AG04450 (cell line): ENCODE results near the gene NAA35. TPM values are rescaled to one million over a fixed set of nuclear protein-coding genes. Genes with fewer than 3 reads are reported as not detected.

ENCODE experiments used
- CTCF ChIA-PET: fragments of 300-600, 350-600 bp; formaldehyde crosslinking; extraction: SDS; loops from one replicate; lab custom pipeline; 2022; ENCODE audit warnings: antibody characterized with exemption, inconsistent platforms; lab: Charles Lee
- POLR2A ChIA-PET: fragments of 350-600 bp; formaldehyde crosslinking; extraction: SDS; loops from one replicate; lab custom pipeline; 2021; ENCODE audit warnings: antibody characterized with exemption, inconsistent platforms; lab: Yijun Ruan, JAX
- DNase-seq: peaks from one replicate; pipeline ENCODE4 v3.0.0-alpha.2; 2011; ENCODE audit warnings: low read depth, low spot score
- H3K27ac ChIP-seq: one replicate; pipeline ENCODE4 v1.5.1; 2012; ENCODE audit warnings: low read depth, low read length, control low read depth
- H3K27me3 ChIP-seq: one replicate; pipeline ENCODE4 v1.6.0; 2012; ENCODE audit warnings: low read length; ENCODE audit not compliant: control insufficient read depth, insufficient read depth
- H3K4me3 ChIP-seq: 2 replicates; pipeline ENCODE4 v1.5.1; 2011; ENCODE audit warnings: mild to moderate bottlenecking, low read depth, low read length, control low read depth
- H3K9me3 ChIP-seq: 2 replicates; pipeline ENCODE4 v1.5.1; 2012; ENCODE audit warnings: low read length; ENCODE audit not compliant: control insufficient read depth, insufficient read depth
- polyA plus RNA-seq: library from polyadenylated mRNA; depleted of rRNA; stranded (reverse); fragments of >200 nt; gene quantifications from 2 replicates; pipeline ENCODE4 v1.2.3, GENCODE V29; 2011
- TF ChIP-seq, protein P1 (sequence below): IDR thresholded peaks from 2 replicates; pipeline ENCODE4 v1.5.1; 2011; ENCODE audit warnings: low read depth, low read length, control low read depth, inconsistent platforms

The NAA35 gene
- polyA plus RNA-seq, 1 experiment, result 25.2 TPM

DNA sequence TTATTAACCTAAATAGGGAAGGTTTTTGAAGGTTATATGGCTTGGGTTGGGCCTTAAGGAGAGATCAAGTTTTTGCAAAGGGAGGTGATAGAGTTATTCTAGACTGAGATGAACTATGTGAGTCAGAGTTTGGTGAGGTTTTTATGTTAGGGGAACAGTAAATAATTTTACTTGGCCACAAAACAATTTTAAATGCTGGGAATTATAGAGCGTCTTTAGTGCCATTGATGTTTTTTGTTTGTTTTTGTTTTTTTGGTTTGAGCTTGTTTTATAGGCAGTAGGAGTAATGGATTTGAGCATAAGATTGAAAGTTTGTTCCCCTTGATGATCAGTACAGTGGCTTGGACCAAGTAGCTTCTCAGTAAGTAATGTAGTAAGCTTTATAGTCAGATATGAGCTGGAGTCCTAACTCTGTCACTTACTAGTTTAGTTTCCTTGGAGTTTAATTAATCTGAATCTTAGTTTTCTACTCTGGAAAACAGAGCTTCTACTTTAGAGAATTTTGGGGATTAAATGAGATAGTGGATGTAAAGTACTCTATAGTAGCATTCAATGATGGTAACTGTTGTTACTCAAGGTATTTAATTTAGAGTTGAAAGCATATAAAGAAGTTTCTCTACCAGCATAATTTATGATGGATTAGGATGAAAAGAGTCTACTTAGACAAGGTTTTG lies 2.9 kb downstream of the NAA35 start:
- ChIA-PET POLR2A (no interaction called here), CTCF (no interaction called here)
- Histone ChIP-seq H3K27me3 (no peaks in the 10 kb centered on the region), H3K4me3 (no peak overlapping the region), H3K9me3 (no peaks in the 10 kb centered on the region; the same call in 1 of the 2 replicates), H3K27ac (no peak overlapping the region)
- no peak for DNase-seq
- TF ChIP-seq, protein P1, sequence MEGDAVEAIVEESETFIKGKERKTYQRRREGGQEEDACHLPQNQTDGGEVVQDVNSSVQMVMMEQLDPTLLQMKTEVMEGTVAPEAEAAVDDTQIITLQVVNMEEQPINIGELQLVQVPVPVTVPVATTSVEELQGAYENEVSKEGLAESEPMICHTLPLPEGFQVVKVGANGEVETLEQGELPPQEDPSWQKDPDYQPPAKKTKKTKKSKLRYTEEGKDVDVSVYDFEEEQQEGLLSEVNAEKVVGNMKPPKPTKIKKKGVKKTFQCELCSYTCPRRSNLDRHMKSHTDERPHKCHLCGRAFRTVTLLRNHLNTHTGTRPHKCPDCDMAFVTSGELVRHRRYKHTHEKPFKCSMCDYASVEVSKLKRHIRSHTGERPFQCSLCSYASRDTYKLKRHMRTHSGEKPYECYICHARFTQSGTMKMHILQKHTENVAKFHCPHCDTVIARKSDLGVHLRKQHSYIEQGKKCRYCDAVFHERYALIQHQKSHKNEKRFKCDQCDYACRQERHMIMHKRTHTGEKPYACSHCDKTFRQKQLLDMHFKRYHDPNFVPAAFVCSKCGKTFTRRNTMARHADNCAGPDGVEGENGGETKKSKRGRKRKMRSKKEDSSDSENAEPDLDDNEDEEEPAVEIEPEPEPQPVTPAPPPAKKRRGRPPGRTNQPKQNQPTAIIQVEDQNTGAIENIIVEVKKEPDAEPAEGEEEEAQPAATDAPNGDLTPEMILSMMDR, result no peak

DNA sequence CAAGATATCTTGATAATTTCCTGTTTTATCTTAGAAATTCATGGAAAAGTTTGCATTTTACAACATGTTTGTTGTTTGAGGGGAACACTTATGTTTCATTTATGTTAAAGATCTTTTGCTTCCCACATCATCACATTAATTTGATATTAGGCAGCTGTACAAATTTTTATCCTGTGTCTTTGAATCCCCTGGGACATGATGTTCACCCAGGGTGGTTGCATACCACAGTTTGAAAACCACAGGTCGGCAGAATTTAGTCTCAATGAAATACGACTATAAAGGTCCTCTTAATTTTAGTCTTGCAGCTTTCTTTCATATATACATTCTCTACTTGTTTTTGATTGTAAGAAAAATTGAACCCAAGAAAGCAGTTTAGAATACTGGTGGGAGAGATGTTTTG lies 3.7 kb downstream of the NAA35 start:
- POLR2A ChIA-PET, result no interaction called here
- TF ChIP-seq, protein P1, result no peak
- no peak overlapping the region for H3K4me3 ChIP-seq
- CTCF ChIA-PET, result no interaction called here
- H3K9me3 ChIP-seq, result no peaks in the 10 kb centered on the region; the same call in 1 of the 2 replicates
- DNase-seq, result no peak
- H3K27me3 ChIP-seq, result no peaks in the 10 kb centered on the region
- H3K27ac ChIP-seq, result no peak overlapping the region

DNA sequence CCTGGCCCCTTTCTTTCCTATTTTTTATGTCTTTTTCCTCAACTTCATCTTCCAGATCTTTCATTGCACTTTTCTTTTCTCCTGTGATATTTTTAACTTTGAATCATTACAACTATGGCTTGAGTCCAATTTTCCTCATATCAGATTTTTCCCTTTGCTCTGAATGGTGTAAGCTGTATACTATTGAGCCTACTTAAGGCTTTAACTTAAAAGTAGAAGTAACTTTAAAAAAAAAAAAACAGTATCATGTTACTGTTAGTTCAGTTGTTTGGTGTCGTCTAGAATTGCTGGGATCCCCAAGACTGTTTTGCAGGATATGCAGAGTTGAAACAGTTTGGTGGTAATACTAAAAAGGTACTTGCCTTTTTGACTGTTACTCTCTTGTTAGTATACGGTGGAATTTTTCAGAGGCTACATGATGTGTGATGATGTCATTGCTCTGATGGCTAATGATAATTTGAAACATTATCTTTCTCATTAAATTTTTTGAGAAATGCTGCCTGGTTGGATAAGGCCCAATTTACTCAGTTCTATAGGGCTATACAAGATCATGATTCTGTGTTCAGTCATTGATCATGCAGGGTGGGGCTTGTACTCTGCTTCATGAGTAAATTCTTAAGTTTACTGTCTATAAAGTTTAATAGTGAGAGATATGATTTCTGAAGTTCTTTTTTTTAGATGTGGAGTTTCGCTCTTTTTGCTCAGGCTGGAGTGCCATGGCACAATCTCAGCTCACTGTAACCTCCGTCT lies 8.8 kb downstream of the NAA35 start:
- Histone ChIP-seq H3K27ac (no peak overlapping the region), H3K9me3 (no peaks in the 10 kb centered on the region), H3K27me3 (no peaks in the 10 kb centered on the region), H3K4me3 (no peak overlapping the region)
- TF ChIP-seq, protein P1, result no peak
- no peak for DNase-seq
- ChIA-PET POLR2A (interaction anchor here (0.5 kb wide), 1 partner anchor 340 kb away, joined by 4 read pairs; no protein-coding TSS in a partner anchor), CTCF (interaction anchor here (0.7 kb wide), 1 partner anchor 151 kb away, joined by 4 read pairs; no protein-coding TSS in a partner anchor)

DNA sequence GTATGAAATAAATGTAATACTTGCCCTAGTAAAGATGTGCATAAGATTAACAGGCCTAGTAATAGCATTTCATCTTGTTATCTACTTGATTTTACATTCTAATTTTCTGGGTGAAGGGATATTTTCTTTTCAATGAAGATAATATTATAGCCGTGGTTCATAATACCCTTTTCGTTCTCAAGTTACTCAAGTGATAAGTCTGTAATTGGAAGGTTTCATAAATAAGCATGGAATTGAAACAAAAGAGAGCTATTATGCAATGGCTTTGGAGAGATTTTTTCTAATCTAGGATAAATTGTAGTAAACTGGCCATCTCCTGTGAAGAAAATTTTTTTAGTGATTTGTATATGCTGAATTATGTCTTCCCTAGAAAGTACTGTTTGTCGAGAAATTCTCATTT lies 19.0 kb downstream of the NAA35 start:
- ChIA-PET CTCF (no interaction called here), POLR2A (no interaction called here)
- TF ChIP-seq, protein P1, result no peak
- no peak overlapping the region for H3K4me3 ChIP-seq
- H3K27me3 ChIP-seq, result no peaks in the 10 kb centered on the region
- no peaks in the 10 kb centered on the region for H3K9me3 ChIP-seq
- no peak for DNase-seq
- no peak overlapping the region for H3K27ac ChIP-seq

DNA sequence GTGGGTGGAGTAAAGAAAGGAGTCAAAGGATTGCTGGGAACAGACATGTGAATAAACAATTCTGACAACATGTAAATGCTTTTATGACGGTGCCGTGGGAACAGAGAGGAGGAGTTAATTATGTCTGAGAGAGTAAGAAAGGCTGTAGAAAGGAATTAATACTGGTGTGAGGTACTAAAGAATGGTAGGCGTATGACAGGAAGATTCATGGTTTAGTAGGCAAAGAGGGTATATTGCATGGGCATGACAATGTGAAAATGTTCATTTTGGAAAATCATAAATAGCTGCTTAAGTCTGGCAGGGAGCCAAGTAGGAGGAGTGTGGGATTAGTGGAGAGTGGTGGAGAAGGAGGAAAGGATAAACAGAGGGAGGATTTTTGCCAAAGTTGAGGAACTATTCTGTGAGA lies 19.7 kb downstream of the NAA35 start:
- Histone ChIP-seq H3K27me3 (no peaks in the 10 kb centered on the region), H3K4me3 (no peak overlapping the region), H3K27ac (no peak overlapping the region), H3K9me3 (no peaks in the 10 kb centered on the region)
- no peak for DNase-seq
- CTCF ChIA-PET, result no interaction called here
- TF ChIP-seq, protein P1, result no peak
- POLR2A ChIA-PET, result no interaction called here
